ENCODE data around the gene ZNF280B. TPM values are rescaled to one million over a fixed set of nuclear protein-coding genes. Genes with fewer than 3 reads are reported as not detected.
"Not testable (repeated sequence)": the region's sequence is repeated elsewhere in the genome, so short reads cannot be mapped to it uniquely, and the experiment has no call there.

ZNF280B gene
- polyA plus RNA-seq, 2 donors = 0.05 TPM; not detected in 1

DNA sequence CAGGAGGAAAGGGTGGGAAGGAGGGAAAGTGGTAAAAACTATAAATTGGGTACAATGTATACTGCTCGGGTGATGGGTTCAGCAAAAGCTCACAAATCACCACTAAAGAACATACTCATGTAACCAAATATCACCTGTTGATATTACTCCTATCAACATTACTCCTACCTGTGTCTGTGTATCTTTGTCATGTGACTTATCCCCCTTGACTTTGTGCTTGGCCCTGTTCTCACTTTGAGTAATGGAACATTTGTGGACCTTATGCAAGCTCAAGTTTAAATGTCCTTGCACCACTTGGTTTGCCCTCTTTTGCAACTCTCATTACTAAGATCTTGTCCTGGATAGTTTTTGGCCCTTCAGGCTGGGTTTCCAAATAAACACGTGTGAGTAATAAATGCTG lies 39.0 kb downstream of the ZNF280B start:
- H3K4me1 ChIP-seq (ENCODE audit: control insufficient read depth in 2 of 2, insufficient read depth in 2 of 2, low read length in 1 of 2) = no peaks in the 10 kb centered on the region
- H3K4me3 ChIP-seq (ENCODE audit: low read depth in 1 of 2, low read length in 2 of 2) = no peak overlapping the region
- H3K27me3 ChIP-seq (ENCODE audit: control insufficient read depth in 1 of 2, insufficient read depth in 2 of 2, low read length in 2 of 2) = peaks cover 0 to under 1% of the 10 kb centered on the region in 2 donors
- H3K27ac ChIP-seq (ENCODE audit: low read depth in 2 of 2, low read length in 1 of 2) = no peak overlapping the region
- H3K36me3 ChIP-seq (ENCODE audit: control insufficient read depth in 2 of 2, insufficient read depth in 2 of 2, low read length in 1 of 2) = no peaks in the 10 kb centered on the region
- WGBS, 2 donors = 67 to 74% methylated on average over 2 of the region's 2 CpGs
- no peaks in the 10 kb centered on the region for H3K9me3 ChIP-seq (ENCODE audit: control insufficient read depth in 2 of 2, insufficient read depth in 1 of 2, low read depth in 1 of 2, low read length in 1 of 2)

GRCh38 chr22:22468794-22469469 lies 39.6 kb downstream of the ZNF280B start:
- not testable (repeated sequence) for H3K4me3 ChIP-seq (ENCODE audit: low read depth in 1 of 2, low read length in 2 of 2); H3K27ac ChIP-seq (ENCODE audit: low read depth in 2 of 2, low read length in 1 of 2); H3K4me1 ChIP-seq (ENCODE audit: control insufficient read depth in 2 of 2, insufficient read depth in 2 of 2, low read length in 1 of 2); H3K36me3 ChIP-seq (ENCODE audit: control insufficient read depth in 2 of 2, insufficient read depth in 2 of 2, low read length in 1 of 2); H3K9me3 ChIP-seq (ENCODE audit: control insufficient read depth in 2 of 2, insufficient read depth in 1 of 2, low read depth in 1 of 2, low read length in 1 of 2); H3K27me3 ChIP-seq (ENCODE audit: control insufficient read depth in 1 of 2, insufficient read depth in 2 of 2, low read length in 2 of 2)
- 86 to 91% methylated on average over 11 of the region's 11 CpGs for WGBS, 2 donors

DNA sequence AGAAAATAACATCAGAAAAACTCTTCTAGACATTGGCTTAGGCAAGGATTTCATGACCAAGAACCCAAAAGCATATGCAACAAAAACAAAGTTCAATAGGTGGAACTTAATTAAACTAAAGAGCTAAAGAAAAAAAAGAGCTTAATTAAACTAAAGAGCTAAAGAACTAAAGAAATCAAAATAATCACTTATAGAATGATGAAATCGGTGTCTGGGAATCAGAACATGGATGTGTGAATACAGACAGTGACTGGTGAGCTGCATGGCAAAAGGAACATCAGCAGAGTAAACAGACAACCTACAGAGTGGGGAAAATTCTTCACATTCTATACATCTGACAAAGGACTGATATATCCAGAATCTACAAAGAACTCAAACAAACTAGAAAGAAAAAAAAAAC lies 41.4 kb downstream of the ZNF280B start:
- H3K4me1 ChIP-seq (ENCODE audit: control insufficient read depth in 2 of 2, insufficient read depth in 2 of 2, low read length in 1 of 2) = no peaks in the 10 kb centered on the region
- WGBS, 2 donors = 77 to 83% methylated on average over 1 of the region's 1 CpG

GRCh38 chr22:22465782-22466181 lies 42.8 kb downstream of the ZNF280B start:
- Histone ChIP-seq H3K27me3 (ENCODE audit: control insufficient read depth in 1 of 2, insufficient read depth in 2 of 2, low read length in 2 of 2) (peaks cover 0 to 3% of the 10 kb centered on the region in 2 donors), H3K27ac (ENCODE audit: low read depth in 2 of 2, low read length in 1 of 2) (no peak overlapping the region), H3K36me3 (ENCODE audit: control insufficient read depth in 2 of 2, insufficient read depth in 2 of 2, low read length in 1 of 2) (no peaks in the 10 kb centered on the region), H3K4me1 (ENCODE audit: control insufficient read depth in 2 of 2, insufficient read depth in 2 of 2, low read length in 1 of 2) (no peaks in the 10 kb centered on the region), H3K9me3 (ENCODE audit: control insufficient read depth in 2 of 2, insufficient read depth in 1 of 2, low read depth in 1 of 2, low read length in 1 of 2) (no peaks in the 10 kb centered on the region), H3K4me3 (ENCODE audit: low read depth in 1 of 2, low read length in 2 of 2) (no peak overlapping the region)
- WGBS, 2 donors = 55 to 68% methylated on average over 1 of the region's 1 CpG

More for the DNA sequence above, 41.4 kb downstream of the ZNF280B start:
- Histone ChIP-seq H3K27ac (ENCODE audit: low read depth in 2 of 2, low read length in 1 of 2) (no peak overlapping the region), H3K9me3 (ENCODE audit: control insufficient read depth in 2 of 2, insufficient read depth in 1 of 2, low read depth in 1 of 2, low read length in 1 of 2) (no peaks in the 10 kb centered on the region), H3K36me3 (ENCODE audit: control insufficient read depth in 2 of 2, insufficient read depth in 2 of 2, low read length in 1 of 2) (no peaks in the 10 kb centered on the region), H3K4me3 (ENCODE audit: low read depth in 1 of 2, low read length in 2 of 2) (no peak overlapping the region), H3K27me3 (ENCODE audit: control insufficient read depth in 1 of 2, insufficient read depth in 2 of 2, low read length in 2 of 2) (peaks cover 0 to 3% of the 10 kb centered on the region in 2 donors)

DNA sequence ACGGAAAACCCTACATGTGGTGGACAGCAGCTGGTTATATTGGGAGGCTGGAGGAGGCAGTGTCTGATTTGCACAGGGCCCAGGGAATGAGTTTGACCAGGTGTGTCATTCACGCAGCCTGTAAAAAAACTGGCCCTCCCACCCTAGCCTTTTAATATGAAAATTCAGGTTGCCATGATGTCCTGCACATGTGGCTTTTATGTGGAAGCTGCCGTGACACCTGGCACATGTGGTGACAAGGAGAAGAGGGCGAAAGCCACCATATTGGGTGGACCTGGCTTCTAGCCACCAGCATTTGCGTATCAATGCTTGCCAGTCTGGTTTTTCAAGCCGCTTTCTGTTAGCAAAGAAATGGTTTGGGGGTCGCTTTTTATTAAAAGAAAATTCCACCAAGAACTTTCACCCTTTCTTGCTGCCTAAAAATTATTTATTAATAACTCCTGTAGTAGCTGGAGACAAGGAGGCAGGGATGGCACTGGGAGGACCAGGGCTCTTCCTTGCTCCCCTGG lies 43.4 kb downstream of the ZNF280B start:
- Histone ChIP-seq H3K36me3 (ENCODE audit: control insufficient read depth in 2 of 2, insufficient read depth in 2 of 2, low read length in 1 of 2) (no peaks in the 10 kb centered on the region), H3K27ac (ENCODE audit: low read depth in 2 of 2, low read length in 1 of 2) (no peak overlapping the region), H3K27me3 (ENCODE audit: control insufficient read depth in 1 of 2, insufficient read depth in 2 of 2, low read length in 2 of 2) (peaks cover 0 to 3% of the 10 kb centered on the region in 2 donors), H3K4me3 (ENCODE audit: low read depth in 1 of 2, low read length in 2 of 2) (no peak overlapping the region), H3K9me3 (ENCODE audit: control insufficient read depth in 2 of 2, insufficient read depth in 1 of 2, low read depth in 1 of 2, low read length in 1 of 2) (peaks cover 0 to under 1% of the 10 kb centered on the region in 2 donors), H3K4me1 (ENCODE audit: control insufficient read depth in 2 of 2, insufficient read depth in 2 of 2, low read length in 1 of 2) (no peaks in the 10 kb centered on the region)
- WGBS, 2 donors = 63 to 66% methylated on average over 7 of the region's 7 CpGs

DNA sequence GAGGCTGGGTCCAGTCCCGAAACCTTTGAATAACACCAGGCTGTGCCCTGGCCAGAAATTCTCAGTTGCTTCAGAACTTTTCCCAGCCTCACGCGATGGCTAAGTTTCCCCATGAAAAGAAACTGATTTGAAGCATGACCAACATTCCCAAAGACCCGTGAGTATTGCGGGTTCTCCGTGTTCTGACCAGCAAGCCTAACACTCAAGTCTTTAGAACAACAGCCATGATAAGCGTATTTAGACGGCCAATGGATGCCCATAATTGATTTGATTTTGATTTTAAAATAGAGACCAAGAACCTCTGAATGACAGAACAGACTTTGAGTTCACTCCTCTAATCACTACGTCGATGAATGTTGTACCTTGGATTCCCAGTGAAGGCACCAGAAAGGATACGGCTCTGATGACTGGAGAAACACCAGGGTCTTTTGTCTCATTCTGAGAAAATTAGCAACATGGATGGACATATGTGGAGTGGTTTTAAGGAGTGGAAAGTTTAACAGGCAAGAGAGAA lies 43.9 kb downstream of the ZNF280B start:
- H3K27me3 ChIP-seq (ENCODE audit: control insufficient read depth in 1 of 2, insufficient read depth in 2 of 2, low read length in 2 of 2) = peaks cover 0 to 3% of the 10 kb centered on the region in 2 donors
- H3K27ac ChIP-seq (ENCODE audit: low read depth in 2 of 2, low read length in 1 of 2) = no peak overlapping the region
- no peaks in the 10 kb centered on the region for H3K36me3 ChIP-seq (ENCODE audit: control insufficient read depth in 2 of 2, insufficient read depth in 2 of 2, low read length in 1 of 2)
- H3K9me3 ChIP-seq (ENCODE audit: control insufficient read depth in 2 of 2, insufficient read depth in 1 of 2, low read depth in 1 of 2, low read length in 1 of 2) = peaks cover 0 to 6% of the 10 kb centered on the region in 2 donors
- 85 to 88% methylated on average over 11 of the region's 11 CpGs for WGBS, 2 donors
- no peaks in the 10 kb centered on the region for H3K4me1 ChIP-seq (ENCODE audit: control insufficient read depth in 2 of 2, insufficient read depth in 2 of 2, low read length in 1 of 2)
- no peak overlapping the region for H3K4me3 ChIP-seq (ENCODE audit: low read depth in 1 of 2, low read length in 2 of 2)

DNA sequence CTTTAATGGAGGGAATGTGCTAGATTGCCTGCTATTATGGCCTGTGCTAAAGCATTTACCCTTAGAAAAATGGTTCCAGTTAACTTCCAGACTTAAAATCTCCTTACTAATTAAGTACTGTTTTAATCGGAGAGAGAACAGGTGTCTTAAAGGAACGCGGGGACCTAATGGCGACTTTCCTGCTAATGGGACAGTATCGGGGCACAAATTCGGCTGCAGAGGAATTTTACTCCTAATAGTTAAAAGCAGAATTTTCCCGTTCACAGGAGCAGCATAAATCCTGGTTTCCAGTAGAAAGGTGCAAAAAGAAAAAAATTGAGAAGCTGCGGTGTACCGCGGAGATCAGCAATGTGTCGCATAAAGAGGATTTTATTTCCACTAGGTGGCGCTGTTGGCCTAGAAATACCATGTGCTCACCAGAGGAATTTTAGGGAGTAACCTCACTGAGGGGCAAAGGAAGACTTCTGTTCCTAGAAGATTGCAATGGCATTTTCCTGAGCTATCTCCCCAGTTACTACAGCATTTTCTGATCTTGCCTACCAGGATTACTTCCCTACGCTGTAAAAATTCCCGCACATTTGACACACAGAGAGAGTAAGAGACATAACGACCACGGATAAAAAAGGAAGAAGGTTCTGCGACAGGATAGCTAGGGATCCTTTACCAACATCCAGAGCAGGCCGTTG lies 44.5 kb downstream of the ZNF280B start:
- Histone ChIP-seq H3K4me3 (ENCODE audit: low read depth in 1 of 2, low read length in 2 of 2) (no peak overlapping the region), H3K27me3 (ENCODE audit: control insufficient read depth in 1 of 2, insufficient read depth in 2 of 2, low read length in 2 of 2) (peaks cover 0 to 3% of the 10 kb centered on the region in 2 donors), H3K9me3 (ENCODE audit: control insufficient read depth in 2 of 2, insufficient read depth in 1 of 2, low read depth in 1 of 2, low read length in 1 of 2) (peaks cover 1 to 12% of the 10 kb centered on the region in 2 donors), H3K27ac (ENCODE audit: low read depth in 2 of 2, low read length in 1 of 2) (no peak overlapping the region), H3K4me1 (ENCODE audit: control insufficient read depth in 2 of 2, insufficient read depth in 2 of 2, low read length in 1 of 2) (no peaks in the 10 kb centered on the region), H3K36me3 (ENCODE audit: control insufficient read depth in 2 of 2, insufficient read depth in 2 of 2, low read length in 1 of 2) (no peaks in the 10 kb centered on the region)
- WGBS, 2 donors = 31 to 36% methylated on average over 18 of the region's 18 CpGs

DNA sequence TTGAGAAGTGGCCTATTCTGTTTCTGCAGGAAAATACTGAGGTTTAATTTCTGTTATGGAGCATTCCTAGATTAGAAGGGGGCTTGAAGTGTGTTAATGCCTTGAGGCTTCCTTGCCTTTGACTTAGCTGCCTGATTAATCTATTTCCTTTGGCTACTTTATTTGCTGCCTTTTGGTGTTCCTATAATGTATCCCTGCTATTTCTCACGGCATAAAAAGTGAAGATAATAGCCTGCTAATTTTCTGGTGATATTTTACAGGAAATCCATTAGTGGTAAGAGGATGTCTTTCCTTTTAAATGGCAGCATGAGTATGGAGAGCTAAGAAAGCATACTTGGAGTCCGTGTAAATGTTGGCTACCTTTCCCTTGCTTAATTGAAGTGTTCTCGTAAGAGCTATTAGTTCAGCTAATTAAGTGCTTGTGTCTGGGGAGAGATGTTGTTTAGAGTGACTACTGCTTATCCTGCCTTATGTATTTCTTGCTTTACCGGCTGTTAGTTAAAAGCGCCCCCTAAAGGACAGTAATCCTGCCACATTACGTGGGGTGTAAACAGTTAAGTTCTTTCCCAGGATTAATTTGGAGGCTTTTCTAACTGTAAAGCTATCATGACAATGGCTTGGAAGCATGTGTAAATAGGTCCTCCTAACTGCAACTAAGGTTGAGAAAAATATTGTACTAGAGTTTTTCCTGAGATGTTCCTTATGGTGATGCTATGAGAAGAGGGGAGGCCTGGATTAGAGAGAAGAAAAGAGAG lies 45.6 kb downstream of the ZNF280B start:
- Histone ChIP-seq H3K4me3 (ENCODE audit: low read depth in 1 of 2, low read length in 2 of 2) (no peak overlapping the region), H3K27ac (ENCODE audit: low read depth in 2 of 2, low read length in 1 of 2) (no peak overlapping the region), H3K4me1 (ENCODE audit: control insufficient read depth in 2 of 2, insufficient read depth in 2 of 2, low read length in 1 of 2) (no peaks in the 10 kb centered on the region), H3K36me3 (ENCODE audit: control insufficient read depth in 2 of 2, insufficient read depth in 2 of 2, low read length in 1 of 2) (no peaks in the 10 kb centered on the region), H3K9me3 (ENCODE audit: control insufficient read depth in 2 of 2, insufficient read depth in 1 of 2, low read depth in 1 of 2, low read length in 1 of 2) (peaks cover 3 to 13% of the 10 kb centered on the region in 2 donors), H3K27me3 (ENCODE audit: control insufficient read depth in 1 of 2, insufficient read depth in 2 of 2, low read length in 2 of 2) (peaks cover 0 to 3% of the 10 kb centered on the region in 2 donors)
- WGBS, 2 donors = 49% methylated on average over 6 of the region's 6 CpGs

GRCh38 chr22:22461583-22461982 lies 47.0 kb downstream of the ZNF280B start:
- 72 to 75% methylated on average over 7 of the region's 7 CpGs for WGBS, 2 donors
- Histone ChIP-seq H3K36me3 (ENCODE audit: control insufficient read depth in 2 of 2, insufficient read depth in 2 of 2, low read length in 1 of 2) (no peaks in the 10 kb centered on the region), H3K27ac (ENCODE audit: low read depth in 2 of 2, low read length in 1 of 2) (no peak overlapping the region), H3K4me3 (ENCODE audit: low read depth in 1 of 2, low read length in 2 of 2) (no peak overlapping the region), H3K27me3 (ENCODE audit: control insufficient read depth in 1 of 2, insufficient read depth in 2 of 2, low read length in 2 of 2) (peaks cover 0 to 3% of the 10 kb centered on the region in 2 donors), H3K4me1 (ENCODE audit: control insufficient read depth in 2 of 2, insufficient read depth in 2 of 2, low read length in 1 of 2) (no peaks in the 10 kb centered on the region), H3K9me3 (ENCODE audit: control insufficient read depth in 2 of 2, insufficient read depth in 1 of 2, low read depth in 1 of 2, low read length in 1 of 2) (peaks cover 3 to 17% of the 10 kb centered on the region in 2 donors)

All from esophagus (tissue), 2 donors.